ENCODE results near the gene GRK1. TPM values are rescaled to one million over a fixed set of nuclear protein-coding genes. Genes with fewer than 3 reads are reported as not detected.

Gene GRK1
- total and polyA plus RNA-seq, 2 of the 4 experiments (the other 2 are of a cell fraction), result not detected

DNA sequence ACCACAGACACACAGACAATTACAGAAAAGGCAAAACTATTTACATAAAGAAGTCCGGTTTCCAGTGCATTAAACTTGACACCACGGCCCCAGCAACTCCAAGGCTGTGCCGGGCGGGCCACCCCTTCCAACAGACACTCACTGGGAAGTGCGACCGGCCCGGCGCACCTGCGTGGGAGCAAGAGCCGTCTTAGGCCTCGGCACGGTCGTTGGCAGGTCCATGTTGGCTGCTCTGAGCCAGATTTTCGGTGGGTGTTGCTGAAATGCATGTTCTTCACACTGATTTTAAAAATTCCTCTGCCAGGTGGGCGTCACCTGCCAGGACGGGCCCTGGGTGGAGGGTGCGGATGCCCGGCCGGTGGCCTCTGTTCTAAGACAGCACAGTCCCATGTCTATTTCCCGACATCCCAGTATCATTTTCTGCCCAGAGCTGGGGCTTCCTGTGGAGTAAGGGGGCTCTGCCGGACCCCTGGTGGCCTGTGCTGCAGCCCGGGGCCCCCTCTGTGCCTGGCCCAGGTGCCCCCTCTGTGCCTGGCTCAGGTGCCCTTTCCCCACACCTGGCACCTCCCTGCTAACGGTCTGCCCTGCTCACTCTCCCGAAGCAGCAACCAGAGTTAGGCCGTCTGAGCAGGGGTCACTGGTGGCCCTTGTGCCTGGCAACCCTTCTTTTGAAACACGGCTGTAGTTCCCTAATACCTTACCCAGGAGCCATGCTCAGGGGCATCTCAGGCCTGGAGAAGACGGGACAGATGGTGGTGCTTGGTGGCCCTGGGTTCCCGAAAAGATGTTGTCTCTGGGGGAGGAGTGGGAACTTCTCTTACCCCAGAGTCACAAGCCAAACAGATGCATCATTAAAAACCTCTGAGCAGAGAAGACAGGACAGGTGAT lies 101.2 kb downstream of the GRK1 start (continued):
- TF ChIP-seq, protein P1, sequence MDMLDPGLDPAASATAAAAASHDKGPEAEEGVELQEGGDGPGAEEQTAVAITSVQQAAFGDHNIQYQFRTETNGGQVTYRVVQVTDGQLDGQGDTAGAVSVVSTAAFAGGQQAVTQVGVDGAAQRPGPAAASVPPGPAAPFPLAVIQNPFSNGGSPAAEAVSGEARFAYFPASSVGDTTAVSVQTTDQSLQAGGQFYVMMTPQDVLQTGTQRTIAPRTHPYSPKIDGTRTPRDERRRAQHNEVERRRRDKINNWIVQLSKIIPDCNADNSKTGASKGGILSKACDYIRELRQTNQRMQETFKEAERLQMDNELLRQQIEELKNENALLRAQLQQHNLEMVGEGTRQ (IDR thresholded peaks at IDR 0.05; ENCODE audit: low read depth, low read length), result no peak

DNA sequence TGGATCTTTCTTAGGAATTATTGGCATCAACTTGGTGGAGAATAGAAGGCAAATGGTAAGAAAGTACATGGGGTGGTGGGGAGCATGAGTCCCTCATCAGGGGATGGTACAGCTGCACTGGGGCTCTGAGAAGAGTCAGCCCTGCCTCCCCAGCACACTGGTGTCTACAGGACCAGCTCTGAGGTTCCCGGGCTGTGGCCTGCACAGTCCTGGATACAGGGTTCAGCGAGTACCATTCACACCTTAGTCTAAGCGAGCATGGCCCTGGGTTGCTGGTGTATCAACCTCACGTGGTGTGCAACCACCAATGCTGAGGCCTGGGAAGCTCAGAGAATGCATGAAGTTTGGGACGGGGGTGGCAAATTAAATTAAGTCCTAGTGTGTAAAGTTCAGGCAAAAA lies 102.1 kb downstream of the GRK1 start:
- BruUV-seq (replicated peaks), result no TSS peak
- intact Hi-C loops (cut with micrococcal nuclease), result no loop called here
- Histone ChIP-seq H3K4me3 (ENCODE audit: insufficient read depth, low read depth, low read length) (no peak overlapping the region), H4K91ac (ENCODE audit: insufficient read depth, low read depth, low read length) (no peak overlapping the region), H3K56ac (ENCODE audit: extremely low read depth, insufficient read depth, low read length) (no peak overlapping the region), H3K18ac (ENCODE audit: low read depth, low read length) (no peak overlapping the region), H3K14ac (replicated peaks; ENCODE audit: low read depth, low read length) (no peak overlapping the region), H2BK5ac (ENCODE audit: low read depth, low read length, poor library complexity, severe bottlenecking) (no peak overlapping the region), H3K4me2 (ENCODE audit: low read depth, low read length) (no peak overlapping the region), H2AK9ac (replicated peaks; ENCODE audit: low read depth, low read length, poor library complexity) (no peak overlapping the region), H3K27me3 (ENCODE audit: control insufficient read depth, insufficient read depth, low read length) (peaks cover 8% of the 10 kb centered on the region), H2BK120ac (ENCODE audit: low read depth, low read length) (no peak overlapping the region), H2AK5ac (ENCODE audit: low read depth, low read length) (no peak overlapping the region), H2AFZ (replicated peaks; ENCODE audit: low read length, poor library complexity) (no peak overlapping the region), H3K79me1 (ENCODE audit: low read depth in 1 of 2, low read length in 2 of 2) (no peaks in the 10 kb centered on the region), H3K23ac (ENCODE audit: low read depth, low read length) (no peak overlapping the region), H3K4me1 (ENCODE audit: control insufficient read depth, insufficient read depth, low read length) (no peaks in the 10 kb centered on the region), H4K8ac (ENCODE audit: low read depth in 2 of 2, low read length in 2 of 2) (no peak overlapping the region), H3K9me3 (ENCODE audit: control insufficient read depth, insufficient read depth, low read length) (peaks cover 5% of the 10 kb centered on the region; the same call in 1 of the 2 replicates), H3K9me1 (ENCODE audit: insufficient read depth, low read length) (no peaks in the 10 kb centered on the region; the same call in 1 of the 2 replicates), H3K4ac (ENCODE audit: low read depth, low read length) (no peak overlapping the region), H3K9ac (ENCODE audit: low read depth, low read length) (no peak overlapping the region), H2BK20ac (ENCODE audit: low read depth, low read length) (no peak overlapping the region), H4K20me1 (ENCODE audit: insufficient read depth, low read length) (no peaks in the 10 kb centered on the region), H2BK15ac (ENCODE audit: low read depth, low read length) (no peak overlapping the region), H3K27ac (ENCODE audit: insufficient read depth, low read length) (no peak overlapping the region), H4K5ac (ENCODE audit: low read depth, low read length) (no peak overlapping the region), H3K36me3 (ENCODE audit: control insufficient read depth, insufficient read depth, low read length) (no peaks in the 10 kb centered on the region)
- TF ChIP-seq RCOR1 (IDR thresholded peaks at IDR 0.05; ENCODE audit: insufficient replicate concordance, low read length) (no peak), CEBPB (IDR thresholded peaks at IDR 0.05; ENCODE audit: low read depth, low read length) (no peak), NFE2L2 (IDR thresholded peaks at IDR 0.05; ENCODE audit: low read depth, low read length) (no peak), CHD1 (IDR thresholded peaks at IDR 0.05; ENCODE audit: low read depth, low read length) (no peak), FOS (IDR thresholded peaks at IDR 0.05; ENCODE audit: low read depth, low read length) (no peak), SMC3 (IDR thresholded peaks at IDR 0.05; ENCODE audit: low read depth, low read length) (no peak)
- TF ChIP-seq, protein P2, sequence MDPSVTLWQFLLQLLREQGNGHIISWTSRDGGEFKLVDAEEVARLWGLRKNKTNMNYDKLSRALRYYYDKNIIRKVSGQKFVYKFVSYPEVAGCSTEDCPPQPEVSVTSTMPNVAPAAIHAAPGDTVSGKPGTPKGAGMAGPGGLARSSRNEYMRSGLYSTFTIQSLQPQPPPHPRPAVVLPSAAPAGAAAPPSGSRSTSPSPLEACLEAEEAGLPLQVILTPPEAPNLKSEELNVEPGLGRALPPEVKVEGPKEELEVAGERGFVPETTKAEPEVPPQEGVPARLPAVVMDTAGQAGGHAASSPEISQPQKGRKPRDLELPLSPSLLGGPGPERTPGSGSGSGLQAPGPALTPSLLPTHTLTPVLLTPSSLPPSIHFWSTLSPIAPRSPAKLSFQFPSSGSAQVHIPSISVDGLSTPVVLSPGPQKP (IDR thresholded peaks at IDR 0.05; ENCODE audit: borderline replicate concordance, low read depth, low read length), result no peak
- TF ChIP-seq, protein P3, sequence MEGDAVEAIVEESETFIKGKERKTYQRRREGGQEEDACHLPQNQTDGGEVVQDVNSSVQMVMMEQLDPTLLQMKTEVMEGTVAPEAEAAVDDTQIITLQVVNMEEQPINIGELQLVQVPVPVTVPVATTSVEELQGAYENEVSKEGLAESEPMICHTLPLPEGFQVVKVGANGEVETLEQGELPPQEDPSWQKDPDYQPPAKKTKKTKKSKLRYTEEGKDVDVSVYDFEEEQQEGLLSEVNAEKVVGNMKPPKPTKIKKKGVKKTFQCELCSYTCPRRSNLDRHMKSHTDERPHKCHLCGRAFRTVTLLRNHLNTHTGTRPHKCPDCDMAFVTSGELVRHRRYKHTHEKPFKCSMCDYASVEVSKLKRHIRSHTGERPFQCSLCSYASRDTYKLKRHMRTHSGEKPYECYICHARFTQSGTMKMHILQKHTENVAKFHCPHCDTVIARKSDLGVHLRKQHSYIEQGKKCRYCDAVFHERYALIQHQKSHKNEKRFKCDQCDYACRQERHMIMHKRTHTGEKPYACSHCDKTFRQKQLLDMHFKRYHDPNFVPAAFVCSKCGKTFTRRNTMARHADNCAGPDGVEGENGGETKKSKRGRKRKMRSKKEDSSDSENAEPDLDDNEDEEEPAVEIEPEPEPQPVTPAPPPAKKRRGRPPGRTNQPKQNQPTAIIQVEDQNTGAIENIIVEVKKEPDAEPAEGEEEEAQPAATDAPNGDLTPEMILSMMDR (conservative IDR thresholded peaks at IDR 0.05; ENCODE audit: low read depth, low read length), result no peak
- no peak for ATAC-seq (ENCODE audit: low read depth)
- in situ Hi-C loops (cut with MboI; ENCODE audit: low sequenced_read_pairs), result no loop called here
- dilution Hi-C loops (cut with HindIII; ENCODE audit: low sequenced_read_pairs, unreplicated experiment), result no loop called here
- DNase-seq, result no peak
- 57% methylated on average over 3 of the region's 5 CpGs; no CpG with 5 or more reads in 1 of the 2 experiments for WGBS, 2 experiments (ENCODE audit: extremely low coverage in 2 of 2, insufficient read length in 1 of 2)
- ChIA-PET POLR2A (ENCODE audit: unreplicated experiment) (interaction anchor here (0.6 kb wide), 1 partner anchor 476 kb away, joined by 6 read pairs; no protein-coding TSS in a partner anchor), CTCF (no interaction called here)

All from IMR-90 (cell line).